Trophoblast cell (in vitro differentiated cells and primary cell): ENCODE results near the gene RNF152.

Experiments used
- DNase-seq, 2 donors: peaks; one replicate each; pipeline ENCODE4 v3.0.0-alpha.2; 2016
- H2AFZ ChIP-seq: 2 replicates; pipeline ENCODE4 v1.6.1; 2013; ENCODE audit warnings: low read length, moderate library complexity, mild to moderate bottlenecking; ENCODE audit not compliant: insufficient read depth, poor library complexity
- H2AK5ac ChIP-seq: 2 replicates; pipeline ENCODE4 v1.6.1; 2013; ENCODE audit warnings: mild to moderate bottlenecking, low read length
- H2BK120ac ChIP-seq: 2 replicates; pipeline ENCODE4 v1.6.1; 2013; ENCODE audit warnings: low read length, mild to moderate bottlenecking, moderate library complexity; ENCODE audit not compliant: insufficient read depth, poor library complexity
- H2BK12ac ChIP-seq: 2 replicates; pipeline ENCODE4 v1.6.1; 2013; ENCODE audit warnings: mild to moderate bottlenecking, low read length, moderate library complexity
- H2BK5ac ChIP-seq: 2 replicates; pipeline ENCODE4 v1.6.1; 2013; ENCODE audit warnings: low read length, low read depth, moderate library complexity, mild to moderate bottlenecking; ENCODE audit not compliant: poor library complexity
- H3K14ac ChIP-seq: 2 replicates; pipeline ENCODE4 v1.6.1; 2013; ENCODE audit warnings: mild to moderate bottlenecking, low read length
- H3K18ac ChIP-seq: 2 replicates; pipeline ENCODE4 v1.6.1; 2013; ENCODE audit warnings: mild to moderate bottlenecking, low read length
- H3K23ac ChIP-seq: 2 replicates; pipeline ENCODE4 v1.6.1; 2013; ENCODE audit warnings: low read length
- H3K27ac ChIP-seq: 2 replicates; pipeline ENCODE4 v1.5.1; 2013; ENCODE audit warnings: low read depth, mild to moderate bottlenecking, inconsistent platforms, low read length, moderate library complexity
- H3K27me3 ChIP-seq: 2 replicates; pipeline ENCODE4 v1.6.1; 2013; ENCODE audit warnings: inconsistent platforms, mild to moderate bottlenecking, low read length, moderate library complexity; ENCODE audit not compliant: insufficient read depth
- H3K36me3 ChIP-seq, 2 experiments: 1 replicate in 1 of 2; 2 replicates in 1 of 2; pipeline ENCODE4 v1.6.1; 2013; ENCODE audit warnings: low read length in 2 of 2, mild to moderate bottlenecking in 2 of 2, moderate library complexity in 1 of 2; ENCODE audit not compliant: insufficient read depth in 2 of 2, control insufficient read depth in 1 of 2
- H3K4ac ChIP-seq: 2 replicates; pipeline ENCODE4 v1.6.1; 2013; ENCODE audit warnings: low read depth, mild to moderate bottlenecking, low read length, moderate library complexity
- H3K4me1 ChIP-seq, 2 experiments: 1 replicate in 1 of 2; 2 replicates in 1 of 2; pipeline ENCODE4 v1.6.1; 2013; ENCODE audit warnings: low read length in 2 of 2, mild to moderate bottlenecking in 2 of 2, moderate library complexity in 1 of 2; ENCODE audit not compliant: insufficient read depth in 2 of 2, control insufficient read depth in 1 of 2
- H3K4me2 ChIP-seq: 2 replicates; pipeline ENCODE4 v1.6.1; 2013; ENCODE audit warnings: inconsistent platforms, mild to moderate bottlenecking, low read length, moderate library complexity
- H3K4me3 ChIP-seq: 2 replicates; pipeline ENCODE4 v1.5.1; 2013; ENCODE audit warnings: mild to moderate bottlenecking, low read depth, low read length, inconsistent platforms
- H3K79me1 ChIP-seq: one replicate; pipeline ENCODE4 v1.6.1; 2013; ENCODE audit warnings: low read length
- H3K79me2 ChIP-seq: 2 replicates; pipeline ENCODE4 v1.6.1; 2013; ENCODE audit warnings: low read length, mild to moderate bottlenecking; ENCODE audit not compliant: control insufficient read depth, insufficient read depth, poor library complexity
- H3K9ac ChIP-seq: 2 replicates; pipeline ENCODE4 v1.6.1; 2013; ENCODE audit warnings: mild to moderate bottlenecking, low read length
- H3K9me3 ChIP-seq: 2 replicates; pipeline ENCODE4 v1.6.1; 2013; ENCODE audit warnings: low read depth, mild to moderate bottlenecking, control low read depth, inconsistent platforms, low read length; ENCODE audit not compliant: insufficient read depth
- H4K12ac ChIP-seq: 2 replicates; pipeline ENCODE4 v1.6.1; 2013; ENCODE audit warnings: low read depth, mild to moderate bottlenecking, low read length, moderate library complexity
- H4K8ac ChIP-seq: 2 replicates; pipeline ENCODE4 v1.6.1; 2013; ENCODE audit warnings: low read depth, mild to moderate bottlenecking, low read length, moderate library complexity
- H4K91ac ChIP-seq: one replicate; pipeline ENCODE4 v1.6.1; 2013; ENCODE audit warnings: low read depth, mild to moderate bottlenecking, low read length, moderate library complexity
- WGBS: extraction: QIAGEN DNeasy Blood & Tissue Kit; methylation state at CpG from one replicate; pipeline ENCODE4 v1.1.7; 2013; ENCODE audit warnings: missing lambda C conversion rate; ENCODE audit not compliant: insufficient read length, insufficient coverage; ENCODE audit errors: extremely low coverage; 5-methylcytosine and 5-hydroxymethylcytosine counted together

RNF152 gene

DNA sequence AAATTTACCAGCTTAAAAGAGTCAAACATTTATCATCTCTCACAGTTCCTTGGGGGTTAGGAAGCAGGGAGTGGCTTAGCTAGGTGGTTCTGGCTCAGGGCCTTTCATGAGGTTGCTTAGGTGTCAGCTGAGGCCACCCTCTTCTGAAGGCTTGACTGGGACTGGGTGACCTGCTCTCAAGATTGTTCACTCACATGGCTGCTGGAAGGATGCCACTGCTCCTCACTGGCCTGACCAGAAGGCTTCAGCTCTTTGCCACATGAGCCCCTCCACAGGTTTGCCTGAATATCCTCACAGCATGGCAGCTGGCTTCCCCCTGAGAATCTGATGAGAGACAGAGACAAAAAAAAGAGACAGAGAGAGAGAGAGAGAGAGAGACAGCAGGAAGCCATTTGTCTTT lies 17.3 kb upstream of the RNF152 start:
- H3K27ac ChIP-seq = no peak overlapping the region
- H4K91ac ChIP-seq = no peak overlapping the region
- H3K23ac ChIP-seq = no peak overlapping the region
- H3K4me2 ChIP-seq = no peak overlapping the region
- H3K4me3 ChIP-seq = no peak overlapping the region
- H3K79me2 ChIP-seq = no peaks in the 10 kb centered on the region
- H2BK120ac ChIP-seq = no peak overlapping the region
- H2AK5ac ChIP-seq = no peak overlapping the region
- no peak overlapping the region for H3K4ac ChIP-seq
- H3K27me3 ChIP-seq = no peaks in the 10 kb centered on the region
- no peak for DNase-seq
- no peaks in the 10 kb centered on the region for H3K79me1 ChIP-seq
- no peaks in the 10 kb centered on the region for H3K9me3 ChIP-seq
- no peak overlapping the region for H3K14ac ChIP-seq
- no peak overlapping the region for H4K12ac ChIP-seq
- H2BK12ac ChIP-seq = no peak overlapping the region
- no peak overlapping the region for H3K18ac ChIP-seq
- H4K8ac ChIP-seq = no peak overlapping the region
- no peaks in the 10 kb centered on the region for H3K36me3 ChIP-seq
- H3K9ac ChIP-seq = no peak overlapping the region
- H2BK5ac ChIP-seq = no peak overlapping the region
- H2AFZ ChIP-seq = no peak overlapping the region
- H3K4me1 ChIP-seq = no peaks in the 10 kb centered on the region

DNA sequence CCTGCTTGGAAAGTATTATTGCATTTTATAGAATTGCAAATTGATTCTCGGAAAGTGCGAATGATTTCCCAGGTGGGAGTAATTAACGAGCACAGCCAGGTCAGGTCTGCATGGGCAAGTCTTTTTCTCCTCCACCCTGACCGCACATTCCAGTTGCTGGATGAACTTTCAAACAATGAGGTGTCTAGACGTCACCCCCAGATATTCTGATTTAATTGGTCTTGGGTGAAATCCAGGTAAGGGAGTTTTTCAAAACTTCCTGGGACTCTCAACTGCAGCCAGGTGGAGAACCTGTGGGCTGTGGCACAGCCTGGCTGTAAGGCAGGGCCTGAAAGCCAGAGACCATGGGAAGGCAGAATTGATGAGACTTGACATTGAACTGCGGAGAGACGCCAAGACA lies 15.9 kb upstream of the RNF152 start:
- Histone ChIP-seq H3K14ac (no peak overlapping the region), H4K91ac (no peak overlapping the region), H2BK12ac (no peak overlapping the region), H3K9ac (no peak overlapping the region), H2BK120ac (no peak overlapping the region), H3K79me1 (no peaks in the 10 kb centered on the region), H4K12ac (no peak overlapping the region), H4K8ac (no peak overlapping the region), H3K4me2 (no peak overlapping the region), H2BK5ac (no peak overlapping the region), H3K36me3 (no peaks in the 10 kb centered on the region), H2AK5ac (no peak overlapping the region), H3K23ac (no peak overlapping the region), H3K4me1 (no peaks in the 10 kb centered on the region), H3K4ac (no peak overlapping the region), H2AFZ (no peak overlapping the region), H3K27me3 (no peaks in the 10 kb centered on the region), H3K79me2 (no peaks in the 10 kb centered on the region), H3K9me3 (no peaks in the 10 kb centered on the region), H3K18ac (no peak overlapping the region), H3K4me3 (no peak overlapping the region), H3K27ac (no peak overlapping the region)
- DNase-seq = no peak
- no CpG with 5 or more reads among the region's 7 CpGs for WGBS

DNA sequence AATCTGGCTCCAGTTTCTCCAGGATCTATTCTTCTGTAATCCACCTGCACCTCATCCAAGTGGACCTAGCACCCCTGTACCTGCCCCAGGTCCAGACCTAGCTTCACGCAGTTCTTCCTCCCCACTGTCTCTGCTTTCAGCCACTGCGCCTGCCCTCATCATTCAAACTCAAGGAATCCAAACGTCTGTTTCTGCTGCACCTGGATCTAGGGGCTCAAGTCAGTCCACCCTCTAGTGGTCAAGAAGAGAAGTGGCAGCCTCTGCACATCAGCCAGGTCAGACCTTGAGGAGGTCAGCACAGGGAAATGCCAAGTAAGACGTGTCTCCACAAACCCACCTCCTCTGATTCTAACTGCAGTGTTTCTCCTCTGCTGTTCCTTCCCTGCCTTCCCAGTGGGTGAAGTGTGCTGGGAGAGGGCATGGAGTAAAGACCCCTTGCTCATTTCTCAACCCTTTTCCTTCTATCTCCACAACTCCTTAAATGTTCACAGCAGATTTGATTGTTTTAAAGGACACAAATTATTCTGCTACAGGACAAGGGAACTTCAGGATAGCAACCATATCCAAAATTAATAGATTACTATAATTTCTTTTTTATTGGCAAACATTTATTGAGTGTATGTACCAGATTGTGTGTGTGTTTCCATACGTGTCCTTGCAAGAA lies 8.6 kb upstream of the RNF152 start:
- H3K36me3 ChIP-seq = no peaks in the 10 kb centered on the region
- peak; percentile 69 to 88 for DNase-seq
- H2BK12ac ChIP-seq = no peak overlapping the region
- no peak overlapping the region for H4K8ac ChIP-seq
- no peak overlapping the region for H4K12ac ChIP-seq
- H2AFZ ChIP-seq = no peak overlapping the region
- no peak overlapping the region for H3K4me2 ChIP-seq
- no peak overlapping the region for H2AK5ac ChIP-seq
- no peak overlapping the region for H3K18ac ChIP-seq
- no peak overlapping the region for H3K4me3 ChIP-seq
- H3K79me1 ChIP-seq = no peaks in the 10 kb centered on the region
- no CpG with 5 or more reads among the region's 5 CpGs for WGBS
- H3K27ac ChIP-seq = no peak overlapping the region
- H3K4me1 ChIP-seq = peaks cover 0 to 8% of the 10 kb centered on the region in 2 experiments
- no peak overlapping the region for H3K14ac ChIP-seq
- no peak overlapping the region for H3K4ac ChIP-seq
- no peak overlapping the region for H2BK5ac ChIP-seq
- H3K9me3 ChIP-seq = no peaks in the 10 kb centered on the region
- no peak overlapping the region for H2BK120ac ChIP-seq
- no peak overlapping the region for H3K9ac ChIP-seq
- H3K27me3 ChIP-seq = no peaks in the 10 kb centered on the region
- H3K79me2 ChIP-seq = no peaks in the 10 kb centered on the region
- H4K91ac ChIP-seq = no peak overlapping the region
- H3K23ac ChIP-seq = no peak overlapping the region

DNA sequence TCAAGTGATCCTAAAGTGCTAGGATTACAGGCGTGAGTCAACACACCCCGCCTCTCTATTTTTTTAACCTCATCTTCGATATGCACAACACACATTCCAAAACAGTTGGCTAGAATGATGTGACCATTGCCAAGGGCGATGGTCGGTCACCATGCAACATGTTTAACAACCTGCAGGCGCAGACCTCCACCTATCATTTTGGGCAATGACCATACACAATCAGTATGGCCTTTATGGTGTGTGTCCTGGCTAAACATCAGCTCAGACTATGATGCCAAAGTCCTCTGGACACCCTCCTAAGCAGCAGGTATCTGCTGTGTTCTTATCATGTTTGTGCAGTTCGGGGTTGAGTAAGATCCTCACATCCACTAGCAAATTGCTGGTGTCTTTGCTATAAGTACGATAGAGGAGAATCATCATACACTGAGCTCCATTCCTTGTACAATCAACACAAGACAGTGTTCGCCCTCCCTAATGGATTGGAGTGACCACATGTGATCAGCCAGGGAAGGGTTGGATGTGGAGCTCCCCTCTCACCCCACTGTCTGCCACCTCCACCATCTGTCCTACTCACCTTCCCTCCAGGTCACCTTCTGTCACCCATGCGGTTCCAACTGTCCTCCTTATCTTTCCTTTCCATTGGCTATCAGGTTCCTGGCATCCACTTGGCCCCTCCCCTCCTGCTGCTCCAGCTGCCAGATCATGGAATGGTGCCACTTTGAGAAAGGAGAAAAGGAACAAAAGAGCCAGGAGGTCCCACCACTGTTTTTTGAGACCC lies 7.9 kb upstream of the RNF152 start:
- Histone ChIP-seq H2BK12ac (no peak overlapping the region), H3K23ac (no peak overlapping the region), H3K9me3 (no peaks in the 10 kb centered on the region), H3K36me3 (no peaks in the 10 kb centered on the region), H3K4me3 (no peak overlapping the region), H2BK5ac (no peak overlapping the region), H3K4ac (no peak overlapping the region), H3K14ac (no peak overlapping the region), H3K27ac (no peak overlapping the region), H2AFZ (no peak overlapping the region), H4K91ac (no peak overlapping the region), H3K4me2 (no peak overlapping the region), H3K9ac (no peak overlapping the region), H3K18ac (no peak overlapping the region), H2AK5ac (no peak overlapping the region), H4K12ac (no peak overlapping the region), H3K27me3 (no peaks in the 10 kb centered on the region), H3K4me1 (peaks cover 2 to 11% of the 10 kb centered on the region in 2 experiments), H4K8ac (no peak overlapping the region), H3K79me2 (no peaks in the 10 kb centered on the region), H2BK120ac (no peak overlapping the region), H3K79me1 (peaks cover 3% of the 10 kb centered on the region)
- WGBS = no CpG with 5 or more reads among the region's 10 CpGs
- DNase-seq = peak in 1 of 2 donors; percentile 15
